Hematopoietic multipotent progenitor cell treated with erythropoietin and hydrocortisone succinate and interleukin-3 and kit ligand, for 6 days (in vitro differentiated cells): Measurements from ENCODE around the gene SLC16A1.

Experiments used
- DNase-seq: peaks from one replicate; pipeline ENCODE4 v3.0.0-alpha.2; 2015

The SLC16A1 gene

DNA sequence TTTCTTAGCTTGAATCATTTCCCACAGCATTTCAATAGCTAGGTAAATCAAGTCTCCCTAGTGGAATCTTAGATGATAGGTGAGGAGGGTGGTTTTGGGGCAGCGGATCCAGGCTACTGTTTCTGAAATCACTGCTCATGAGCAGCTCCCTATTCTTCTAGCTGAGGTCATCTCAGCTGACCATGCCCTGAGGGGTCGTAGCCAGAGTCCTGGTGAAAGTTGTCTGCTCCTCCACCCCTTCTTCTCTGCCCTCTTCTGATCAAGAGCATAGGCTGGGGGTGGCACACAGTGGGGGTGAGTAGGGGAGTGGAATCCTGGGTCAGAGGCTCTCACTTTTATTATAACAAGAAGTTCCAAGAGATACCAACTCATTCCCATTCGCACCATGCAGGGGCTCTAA, 76.2 kb downstream of the SLC16A1 start:
- no peak for DNase-seq

DNA sequence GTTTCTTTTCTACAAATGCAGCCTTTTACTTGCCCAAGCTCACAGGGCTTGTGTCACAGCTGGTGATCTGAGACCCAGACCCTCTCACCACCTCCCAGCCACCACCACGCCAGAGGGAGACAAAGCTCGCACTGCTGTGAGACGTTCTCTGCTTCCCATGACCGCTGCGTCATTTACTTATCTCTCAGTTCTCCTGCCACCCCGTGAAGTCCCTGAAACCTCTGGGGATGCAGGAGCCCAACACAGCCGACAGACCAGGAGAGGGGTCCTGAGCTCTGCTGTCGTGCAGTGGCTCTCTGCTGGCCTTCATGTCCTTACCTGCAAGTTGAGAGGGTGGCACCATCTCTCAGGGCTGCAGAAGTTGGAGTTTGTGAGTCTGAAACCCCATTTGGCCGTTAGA, 77.7 kb downstream of the SLC16A1 start:
- no peak for DNase-seq

DNA sequence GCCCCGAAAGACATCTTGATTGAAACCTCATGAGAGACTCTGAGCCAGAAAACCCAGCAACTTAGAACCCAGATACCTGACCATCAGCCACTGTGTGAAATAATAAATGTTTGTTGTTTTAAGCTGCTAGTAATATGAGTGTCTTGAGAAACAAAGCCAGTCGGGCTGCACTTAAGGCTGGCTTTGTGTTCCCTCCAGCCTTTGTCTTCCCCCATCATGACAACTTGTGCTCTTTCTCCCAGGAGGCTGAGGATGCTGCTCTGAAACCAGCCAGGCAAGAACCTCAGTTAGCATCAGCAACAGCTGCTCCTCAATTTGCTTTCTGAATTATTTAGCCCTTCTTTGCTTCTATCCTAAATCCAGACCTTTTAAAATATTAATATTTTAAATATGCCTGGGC, 78.2 kb downstream of the SLC16A1 start:
- DNase-seq, result no peak

DNA sequence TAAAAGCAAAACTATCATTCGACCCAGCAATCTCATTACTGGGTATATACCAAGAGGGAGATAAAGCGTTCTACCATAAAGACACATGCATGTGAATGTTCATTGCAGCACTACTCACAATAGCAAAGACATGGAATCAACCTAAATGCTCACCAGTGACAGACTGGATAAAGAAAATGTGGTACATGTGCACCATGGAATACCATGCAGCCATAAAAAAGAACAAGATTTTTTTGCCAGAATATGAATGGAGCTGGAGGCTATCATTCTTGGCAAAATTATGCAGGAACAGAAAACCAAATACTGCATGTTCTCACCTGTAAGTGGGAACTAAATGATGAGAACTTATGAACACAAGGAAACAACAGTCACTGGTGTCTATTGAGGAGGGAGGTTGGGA, 79.7 kb downstream of the SLC16A1 start:
- DNase-seq, result no peak

DNA sequence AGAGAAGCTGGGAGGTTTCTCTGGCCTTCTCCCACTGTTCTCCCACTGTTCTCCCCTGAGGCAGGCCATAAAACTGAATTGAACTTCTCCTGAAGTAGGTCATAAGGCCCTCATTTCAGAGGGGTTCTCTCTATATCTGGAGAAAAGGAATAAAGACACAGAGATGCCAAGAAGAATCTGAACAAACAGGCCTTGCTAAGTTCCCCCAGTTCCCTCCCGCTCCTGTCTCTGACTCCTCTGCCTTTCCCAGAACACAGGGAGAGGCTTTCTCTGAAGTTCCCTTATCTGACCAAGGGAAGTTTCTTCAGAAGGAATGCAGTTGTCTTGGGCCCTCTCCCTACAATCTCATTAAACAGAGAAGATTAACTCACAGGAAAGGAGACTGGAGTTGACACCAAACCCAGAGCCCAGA, 83.4 kb downstream of the SLC16A1 start:
- DNase-seq, result no peak

DNA sequence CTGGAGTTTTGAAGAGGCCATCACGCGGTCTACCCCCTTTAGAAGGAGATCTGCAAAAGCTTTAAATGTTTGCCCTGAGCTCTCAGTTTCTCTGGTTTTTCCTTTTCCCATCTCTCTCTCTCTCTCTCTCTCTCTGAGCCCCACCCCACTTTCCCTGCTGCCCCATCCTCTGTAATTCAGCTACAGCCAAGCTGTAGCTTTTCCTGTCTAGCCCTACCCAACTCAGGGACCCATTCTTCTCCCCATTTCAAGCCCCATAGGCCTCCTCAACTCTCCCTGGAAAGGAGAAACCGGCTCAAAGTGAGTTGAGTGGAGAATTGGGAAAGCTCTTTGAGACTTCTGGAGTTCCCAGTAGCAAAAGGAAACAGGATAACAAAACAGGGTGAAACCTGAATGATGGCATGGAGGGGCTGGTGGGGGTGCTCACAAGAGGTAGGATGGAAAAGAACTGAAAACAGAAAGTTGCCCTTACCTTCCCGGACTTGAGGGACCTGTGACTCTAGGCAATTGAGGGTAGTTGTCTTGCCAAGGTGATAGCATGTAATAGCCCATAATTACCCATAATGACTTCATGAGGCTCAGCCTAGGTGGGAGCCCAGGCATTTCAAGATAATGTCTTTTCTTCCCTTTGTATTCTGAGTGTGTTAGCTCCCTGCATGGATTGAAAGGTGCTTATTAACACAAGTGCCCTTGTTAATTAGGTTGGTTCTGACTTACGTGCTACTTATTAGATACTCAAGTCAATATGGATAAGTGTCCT, 84.9 kb downstream of the SLC16A1 start:
- no peak for DNase-seq

DNA sequence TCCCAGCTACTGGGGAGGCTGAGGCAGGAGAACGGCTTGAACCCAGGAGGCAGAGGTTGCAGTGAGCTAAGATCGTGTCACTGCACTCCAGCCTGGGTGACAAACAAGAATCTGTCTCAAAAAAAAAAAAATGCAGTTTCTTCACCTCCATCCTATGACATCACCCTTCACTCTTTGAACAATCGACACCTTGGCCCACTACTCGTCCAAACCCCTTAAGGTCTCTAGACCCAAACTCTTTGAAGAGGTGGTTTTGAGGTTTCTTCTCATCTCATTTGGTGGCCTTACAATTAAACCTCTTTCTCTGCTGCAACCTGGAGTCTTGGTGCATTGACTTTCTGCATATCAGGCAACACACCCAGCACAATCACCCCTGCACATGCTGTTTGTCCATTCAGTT, 86.1 kb downstream of the SLC16A1 start:
- DNase-seq, result no peak

DNA sequence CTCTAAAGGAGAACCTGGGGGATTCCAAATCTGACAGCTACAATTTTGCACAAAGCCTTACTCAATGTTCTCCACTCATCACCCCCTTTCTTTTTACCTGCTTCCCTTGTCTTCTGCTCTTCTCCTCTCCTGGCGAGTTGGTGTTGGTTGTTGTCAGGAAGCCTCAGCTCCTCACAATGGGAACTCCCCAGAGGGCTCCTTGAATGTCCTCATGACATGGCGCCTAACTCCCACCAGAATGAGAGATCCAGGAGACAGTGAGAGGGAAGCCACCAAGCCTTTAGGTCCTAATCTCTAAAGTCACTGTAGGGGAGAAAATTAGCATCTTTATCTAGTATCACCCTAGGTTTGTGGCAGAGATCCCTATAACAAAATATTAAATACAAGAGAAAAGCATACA, 87.8 kb downstream of the SLC16A1 start:
- no peak for DNase-seq

DNA sequence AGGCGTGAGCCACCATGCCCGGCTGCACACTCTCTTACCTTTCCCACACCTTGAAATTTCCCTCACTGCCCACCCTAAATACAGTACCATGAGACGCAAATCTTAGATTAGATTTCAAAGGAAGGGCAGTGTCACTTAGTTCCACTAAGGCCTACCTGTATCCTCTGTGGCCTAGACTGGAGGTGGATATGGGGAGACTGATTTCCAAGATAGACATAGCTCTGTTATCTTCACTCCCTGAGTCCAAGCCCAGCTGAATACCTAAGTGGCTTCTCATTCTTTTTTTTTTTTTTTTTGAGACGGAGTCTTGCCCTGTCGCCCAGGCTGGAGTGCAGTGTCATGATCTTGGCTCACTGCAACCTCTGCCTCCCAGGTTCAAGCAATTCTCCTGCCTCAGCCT, 89.0 kb downstream of the SLC16A1 start:
- DNase-seq, result no peak

DNA sequence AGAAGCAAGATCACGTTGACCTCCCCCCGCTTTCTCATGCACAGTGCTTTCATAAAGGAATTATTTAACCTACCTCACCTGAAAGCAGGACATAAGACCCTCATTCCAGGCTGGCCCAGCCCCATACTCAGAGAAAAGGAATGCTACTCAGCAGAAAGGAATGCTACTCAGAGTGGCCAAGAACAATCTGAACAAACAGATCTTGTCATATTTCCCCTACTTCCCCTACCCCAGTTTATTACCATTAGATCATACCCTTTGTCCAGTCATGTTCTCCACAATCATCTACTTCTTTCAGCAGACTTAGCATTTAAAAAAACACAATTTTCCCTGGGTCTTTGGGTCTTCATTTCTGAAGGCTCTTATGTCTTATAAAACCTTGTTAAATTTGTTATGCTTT, 89.8 kb downstream of the SLC16A1 start:
- DNase-seq, result no peak

DNA sequence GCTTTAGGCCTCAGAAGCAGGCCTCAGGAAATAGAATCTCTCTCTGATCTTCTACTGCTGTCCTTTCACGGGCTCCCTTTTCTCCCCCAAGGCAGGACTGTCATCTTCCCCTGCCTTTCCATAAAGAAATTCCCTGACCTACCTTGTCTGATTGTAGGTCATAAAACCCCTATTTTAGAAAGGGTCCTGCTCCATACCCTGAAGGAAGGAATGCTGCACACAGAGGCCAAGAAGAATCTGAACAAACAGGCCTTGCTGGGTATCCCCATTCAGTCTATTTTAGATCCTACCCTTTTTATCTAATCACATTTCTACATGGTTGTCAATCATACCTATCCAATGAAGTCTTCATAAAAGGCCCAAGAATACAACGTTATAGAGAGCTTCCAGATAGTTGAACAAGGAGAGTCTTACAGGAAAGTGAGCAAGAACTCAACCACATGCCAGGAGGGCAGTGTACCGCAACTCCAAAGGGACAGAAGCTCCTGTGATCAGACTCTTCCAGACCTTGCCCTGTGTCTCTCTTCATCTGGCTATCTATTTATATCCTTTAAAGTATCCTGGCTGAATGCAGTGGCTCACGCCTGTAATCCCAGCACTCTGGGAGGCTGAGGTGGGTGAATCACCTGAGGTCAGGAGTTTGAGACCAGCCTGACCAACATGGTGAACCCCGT, 93.1 kb downstream of the SLC16A1 start:
- DNase-seq, result no peak
